ENCODE results near the gene LDLRAD1. TPM values are rescaled to one million over a fixed set of nuclear protein-coding genes. Genes with fewer than 3 reads are reported as not detected.
"Not testable (repeated sequence)": the region's sequence is repeated elsewhere in the genome, so short reads cannot be mapped to it uniquely, and the experiment has no call there.

Gene LDLRAD1
- total and polyA plus RNA-seq, 2 of the 13 experiments (the other 11 are each of a cell fraction or from before 2014, with no cell fraction given), result 2.5 to 14.0 TPM

- TF ChIP-seq ZNF280D (CRISPR knock-in tag; IDR thresholded peaks at IDR 0.05) (no peak), CREBL2 (CRISPR knock-in tag; IDR thresholded peaks at IDR 0.05; ENCODE audit: borderline replicate concordance) (no peak)
Observed at GRCh38 chr1:54028306-54029251, 10.6 kb upstream of the LDLRAD1 start (continued).

- Histone ChIP-seq H3K4me3 (replicated peaks in 1 of 3; ENCODE audit: insufficient read depth in 1 of 3, low read depth in 2 of 3, low read length in 3 of 3) (peak overlapping the region in 2 of 3 experiments; percentile 4 to 42; a peak in 3 of 6 replicates), H3K4me1 (ENCODE audit: insufficient read depth, low read length) (peaks cover 38% of the 10 kb centered on the region), H3K27ac (ENCODE audit: extremely low read length, insufficient read depth, low read length) (peak overlapping the region; percentile 62), H3K27me3 (ENCODE audit: control insufficient read depth in 1 of 2, insufficient read depth in 2 of 2, low read length in 2 of 2) (no peaks in the 10 kb centered on the region), H3K9ac (ENCODE audit: insufficient read depth, low read depth, low read length) (peak overlapping the region; percentile 46; the same call in 1 of the 2 replicates), H3K4me2 (ENCODE audit: low read depth, low read length) (peak overlapping the region; percentile 82), H3K9me3 (ENCODE audit: low read length) (no peaks in the 10 kb centered on the region), H4K20me1 (ENCODE audit: insufficient read depth, low read length) (no peaks in the 10 kb centered on the region), H3K36me3 (replicated peaks in 1 of 2; ENCODE audit: control insufficient read depth in 1 of 2, insufficient read depth in 2 of 2, low read length in 2 of 2) (peaks cover 0 to 6% of the 10 kb centered on the region in 2 experiments; a peak in 1 of 5 replicates), H2AFZ (ENCODE audit: low read length) (no peak overlapping the region), H3K79me2 (ENCODE audit: insufficient read depth, low read length) (no peaks in the 10 kb centered on the region)
- CTCF ChIA-PET (ENCODE audit: low intra/inter-chr PET ratio, low total read pairs), result no interaction called here
- FAIRE-seq (no peak), ATAC-seq (peak; percentile 59), DNase-seq (ENCODE audit: low spot score) (peak; percentile 61)
- no TSS peak for BruUV-seq (replicated peaks)
- TF ChIP-seq CREB1 (IDR thresholded peaks at IDR 0.05) (no peak), CREB1 (CRISPR knock-in tag; IDR thresholded peaks at IDR 0.05) (peak; percentile 61; the same call in 1 of the 2 replicates), MXD4 (CRISPR knock-in tag; IDR thresholded peaks at IDR 0.05) (0 out of 2 replicates have a peak, but pooled peaks have one; percentile 6), THAP8 (CRISPR knock-in tag; IDR thresholded peaks at IDR 0.05; ENCODE audit: borderline replicate concordance) (no peak)
- POLR2A ChIA-PET, result interaction anchor here (2.1 to 2.9 kb wide), 2 partner anchors 11 to 25 kb away, joined by 11 to 12 read pairs; partner anchors contain the start of genes TCEANC2 and TMEM59
- WGBS (ENCODE audit: low lambda C conversion rate), result 19% methylated on average over 5 of the region's 5 CpGs
- intact Hi-C loops (cut with micrococcal nuclease; ENCODE audit: unreplicated experiment), result loop anchor here (5.0 kb wide), 1 partner anchor 36 kb away; no protein-coding TSS in a partner anchor
- in situ Hi-C loops (cut with HindIII; ENCODE audit: extremely low pct_ligation_motif_present, low pct_unique_long_range_greater_than_20kb), result no loop called here
Observed at GRCh38 chr1:54027848-54028247, 9.9 kb upstream of the LDLRAD1 start.

GRCh38 chr1:54024811-54025210 lies 6.8 kb upstream of the LDLRAD1 start:
- in situ Hi-C loops (cut with HindIII; ENCODE audit: extremely low pct_ligation_motif_present, low pct_unique_long_range_greater_than_20kb); BruUV-seq (replicated peaks); H3K9me3 ChIP-seq (ENCODE audit: low read length); POLR2A ChIA-PET; H3K27ac ChIP-seq (ENCODE audit: extremely low read length, insufficient read depth, low read length); ATAC-seq; FAIRE-seq; H3K79me2 ChIP-seq (ENCODE audit: insufficient read depth, low read length); DNase-seq (ENCODE audit: low spot score); H3K4me3 ChIP-seq (replicated peaks in 1 of 3; ENCODE audit: insufficient read depth in 1 of 3, low read depth in 2 of 3, low read length in 3 of 3); H2AFZ ChIP-seq (ENCODE audit: low read length); CTCF ChIA-PET (ENCODE audit: low intra/inter-chr PET ratio, low total read pairs); H3K4me2 ChIP-seq (ENCODE audit: low read depth, low read length); H3K9ac ChIP-seq (ENCODE audit: insufficient read depth, low read depth, low read length); H3K27me3 ChIP-seq (ENCODE audit: control insufficient read depth in 1 of 2, insufficient read depth in 2 of 2, low read length in 2 of 2); H4K20me1 ChIP-seq (ENCODE audit: insufficient read depth, low read length); H3K36me3 ChIP-seq (replicated peaks in 1 of 2; ENCODE audit: control insufficient read depth in 1 of 2, insufficient read depth in 2 of 2, low read length in 2 of 2): not testable (repeated sequence)
- WGBS (ENCODE audit: low lambda C conversion rate), result 90% methylated on average over 1 of the region's 1 CpG
- intact Hi-C loops (cut with micrococcal nuclease; ENCODE audit: unreplicated experiment), result loop anchor here (5.0 kb wide), 1 partner anchor 33 kb away; no protein-coding TSS in a partner anchor
- peaks cover 54% of the 10 kb centered on the region for H3K4me1 ChIP-seq (ENCODE audit: insufficient read depth, low read length)

Data from HepG2 (cell line).